A549 treated with AZD9567 at 1 μM for 4 hours (cell line): ENCODE data around the gene ITGB4. TPM values are rescaled to one million over a fixed set of nuclear protein-coding genes. Genes with fewer than 3 reads are reported as not detected.

ENCODE experiments used
- total RNA-seq: library from RNA; stranded (reverse); fragments of 200-300 nt; extraction: Qiagen RNA extraction; gene quantifications from 5 replicates; pipeline ENCODE4 v1.2.3, GENCODE V29; 2022; ENCODE audit not compliant: insufficient read depth

ITGB4 gene
- total RNA-seq, result 79.7 to 102 TPM (median 95.5 TPM) in 5 replicates

DNA sequence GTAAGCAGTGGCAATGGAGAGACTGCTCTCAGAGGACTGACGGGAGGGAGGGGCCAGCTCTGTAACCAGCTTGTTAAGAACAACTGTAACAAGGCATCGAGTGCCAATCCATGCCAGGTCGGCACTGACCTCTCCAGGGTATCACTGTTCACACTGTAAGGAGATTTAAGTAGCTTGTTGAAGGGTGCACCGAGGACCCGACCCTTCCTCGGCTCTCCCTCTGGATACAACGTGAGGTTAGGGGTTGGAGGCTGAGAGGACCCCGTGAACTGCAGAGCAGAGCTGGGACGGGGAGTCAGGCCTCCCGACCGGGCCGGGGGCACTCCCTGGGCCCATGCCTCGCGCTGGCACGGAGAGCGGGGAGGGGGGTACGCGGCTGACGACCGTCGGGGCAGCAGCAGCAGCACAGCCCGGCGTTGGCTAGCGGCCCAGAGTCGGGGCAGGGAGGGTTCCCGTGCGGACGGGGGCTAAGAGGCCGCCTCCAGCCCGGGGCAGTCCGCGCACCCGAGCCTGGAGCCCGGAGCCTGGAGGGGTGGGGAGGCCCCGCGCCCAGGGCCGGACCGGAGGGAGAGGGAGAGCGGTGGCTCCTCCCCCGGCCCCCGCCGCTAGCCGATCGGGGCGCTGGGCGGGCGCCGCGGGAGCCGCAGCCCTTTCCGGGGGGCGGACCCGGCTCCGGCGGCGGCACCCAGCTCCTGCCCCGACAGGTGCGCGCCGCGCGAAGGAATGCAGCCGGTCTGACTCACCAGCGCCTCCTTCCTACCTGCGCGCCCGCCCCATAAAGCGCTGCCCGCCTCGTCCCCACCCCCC, at the start of gene ITGB4:
Gene ITGB4, plus strand, starts transcription at position 804 of the 807 bp plus-strand sequence. CDS start 3,245 bp downstream, outside the sequence.

DNA sequence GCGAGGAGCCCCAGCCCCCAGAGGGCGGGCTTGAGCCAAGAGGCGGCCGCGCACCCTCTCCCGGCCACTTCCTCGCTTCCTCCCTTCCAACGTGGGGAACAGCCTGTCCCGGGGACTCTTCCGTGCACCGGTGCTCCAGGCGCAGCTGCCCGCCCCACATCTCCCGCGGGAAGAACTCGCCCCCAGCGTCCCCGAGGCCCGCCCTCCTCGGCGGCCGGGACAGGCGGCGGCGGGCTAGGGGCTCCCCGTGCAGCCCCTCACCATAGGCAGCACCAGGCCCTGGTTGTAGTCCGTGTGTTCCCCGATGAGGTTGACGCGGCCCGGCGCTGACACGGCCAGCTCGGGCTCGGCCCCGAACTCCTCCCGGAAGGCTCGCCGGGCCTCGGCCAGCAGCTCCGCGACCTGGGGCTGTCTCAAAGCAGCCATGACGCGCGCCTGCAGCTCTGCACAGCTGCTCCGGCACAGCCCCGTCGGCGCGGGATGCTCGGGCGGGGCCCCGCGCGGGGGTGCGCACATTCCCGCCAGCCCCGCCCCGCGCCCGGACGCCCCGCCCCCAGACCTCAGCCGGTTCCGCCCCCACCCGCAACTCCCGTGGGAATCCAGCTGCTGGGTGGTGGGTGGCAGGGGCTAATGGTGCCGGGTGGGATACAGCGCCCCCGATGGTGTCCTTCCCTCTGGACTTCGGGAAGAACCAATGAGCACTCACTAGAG, 43.6 kb downstream of the ITGB4 start, which contains the start of gene GALK1:
Gene GALK1, minus strand, starts transcription at position 482 of the 711 bp plus-strand sequence. Its CDS starts 56 bp downstream, at position 426.

GRCh38 chr17:75784473-75785015, 63.3 kb downstream of the ITGB4 start, which contains the start of gene UNK:
UNK (plus strand) TSS chr17:75784806; CDS start chr17:75784881, 75 bp downstream.

Other genes with a start within 250 kb of the ITGB4 start
- gene CASKIN2, start 205.9 kb upstream of the ITGB4 start, total RNA-seq, result 9.0 to 12.1 TPM (median 9.9 TPM) in 5 replicates
- 37.9 to 51.8 TPM (median 46.7 TPM) in 5 replicates for gene TSEN54, start 204.9 kb upstream of the ITGB4 start, total RNA-seq
- gene LLGL2, start 195.8 kb upstream of the ITGB4 start, total RNA-seq, result 13.8 to 36.2 TPM (median 33.6 TPM) in 5 replicates
- 30.7 to 53.7 TPM (median 43.5 TPM) in 5 replicates for gene MYO15B, start 133.7 kb upstream of the ITGB4 start, total RNA-seq
- gene SMIM5, start 88.0 kb upstream of the ITGB4 start, total RNA-seq, result 0.64 to 0.79 TPM (median 0.72 TPM) in 4 of 5 replicates, not detected in the other
- gene RECQL5, start 54.3 kb upstream of the ITGB4 start, total RNA-seq, result 23.8 to 30.3 TPM (median 27.1 TPM) in 5 replicates
- gene SAP30BP, start 54.1 kb upstream of the ITGB4 start, total RNA-seq, result 124 to 134 TPM (median 129 TPM) in 5 replicates
- 64.4 to 81.9 TPM (median 77.0 TPM) in 5 replicates for gene GALK1, start 43.7 kb downstream of the ITGB4 start, total RNA-seq
- gene UNK, start 63.3 kb downstream of the ITGB4 start, total RNA-seq, result 24.9 to 41.9 TPM (median 29.4 TPM) in 5 replicates
- gene UNC13D, start 122.9 kb downstream of the ITGB4 start, total RNA-seq, result 3.8 to 5.9 TPM (median 4.7 TPM) in 5 replicates
- 76.9 to 93.6 TPM (median 84.8 TPM) in 5 replicates for gene WBP2, start 133.9 kb downstream of the ITGB4 start, total RNA-seq
- gene TRIM47, start 157.1 kb downstream of the ITGB4 start, total RNA-seq, result 149 to 167 TPM (median 156 TPM) in 5 replicates
- 24.6 to 42.5 TPM (median 37.6 TPM) in 5 replicates for gene TRIM65, start 175.5 kb downstream of the ITGB4 start, total RNA-seq
- gene MRPL38, start 183.4 kb downstream of the ITGB4 start, total RNA-seq, result 100 to 137 TPM (median 130 TPM) in 5 replicates
- 5.0 to 9.4 TPM (median 8.5 TPM) in 5 replicates for gene FBF1, start 219.6 kb downstream of the ITGB4 start, total RNA-seq